Muscle of arm (tissue), 12 donors: ENCODE results near the gene POLN. TPM values are rescaled to one million over a fixed set of nuclear protein-coding genes. Genes with fewer than 3 reads are reported as not detected.

Source experiments
- DNase-seq: peaks from one replicate; pipeline ENCODE4 v3.0.0-alpha.2; 2013
- polyA plus RNA-seq, 12 donors: library from polyadenylated mRNA; unstranded; fragments of 120-200 nt; gene quantifications; one replicate each; pipeline ENCODE4 v1.2.1, GENCODE V29; 2013; ENCODE audit not compliant: insufficient read length in 12 of 12

The POLN gene
- polyA plus RNA-seq, 12 donors: 1.7 to 4.1 (median 2.8) TPM; not detected in 2

DNA sequence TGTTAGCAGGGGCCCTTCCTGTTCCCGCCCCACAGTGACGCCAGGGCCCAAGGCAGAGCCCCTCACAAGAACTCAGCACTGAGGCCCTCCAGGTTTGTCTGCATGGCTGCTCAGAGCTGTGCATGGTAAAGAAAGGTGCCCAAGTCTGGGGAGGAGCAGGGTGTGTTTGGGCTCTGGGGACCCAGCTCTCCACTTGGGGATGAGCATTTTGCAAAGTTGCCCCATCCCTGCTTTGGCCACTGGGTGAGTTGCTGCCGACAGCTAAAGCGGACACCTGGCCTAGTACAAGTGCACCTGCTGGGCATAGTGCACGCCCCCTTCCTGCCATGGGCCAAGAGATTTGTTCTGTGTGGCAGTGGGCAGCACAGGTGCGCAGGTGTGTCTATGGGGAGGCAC, 22.0 kb upstream of the POLN start:
- DNase-seq: no peak

- no peak for DNase-seq
Measured at GRCh38 chr4:2262944-2263250, 21.0 kb upstream of the POLN start.

DNA sequence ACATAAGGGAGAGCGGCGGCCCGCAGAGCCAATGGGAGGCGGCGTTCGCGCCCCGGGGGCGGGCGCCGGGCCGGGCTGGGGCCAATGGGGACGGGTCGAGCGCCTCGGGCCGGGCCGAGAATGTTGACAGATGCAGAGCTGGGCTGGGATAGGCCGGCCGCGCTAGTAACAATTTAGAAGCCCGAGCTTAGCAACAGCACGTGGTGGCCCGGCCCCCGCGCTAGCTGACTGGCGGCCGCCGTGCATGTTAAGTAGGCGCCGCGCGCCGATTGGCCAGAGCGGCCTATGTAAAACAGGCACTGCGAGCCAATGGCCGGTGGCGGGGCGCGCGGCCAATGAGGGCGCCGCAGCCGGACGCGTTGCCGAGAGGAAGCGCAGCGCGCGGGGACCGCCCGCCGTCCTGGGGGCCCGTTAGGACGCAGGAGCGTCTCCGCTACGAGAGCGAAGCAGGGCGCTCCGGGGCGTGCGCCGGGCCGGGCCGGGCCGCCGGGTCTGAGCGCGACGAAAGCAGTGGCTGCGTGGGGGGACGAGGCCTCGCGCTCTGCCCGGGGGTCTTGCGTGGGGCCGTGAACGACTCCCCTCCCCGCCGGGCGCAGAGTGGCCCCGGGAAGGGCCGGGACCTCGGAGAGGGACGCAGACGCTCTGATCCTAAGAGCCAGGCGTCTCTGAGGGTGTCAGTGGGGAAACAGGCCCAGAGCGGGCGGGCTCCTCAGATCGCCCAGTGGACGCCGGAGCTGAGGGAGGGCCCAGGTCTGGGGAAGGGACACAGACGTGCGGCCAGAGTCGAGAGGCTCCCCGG, 20.4 kb upstream of the POLN start:
- DNase-seq: peak; percentile 99

GRCh38 chr4:2261853-2262144, 19.9 kb upstream of the POLN start, which contains the start of gene MXD4:
TSS of gene MXD4 (minus strand) at chr4:2262109. CDS start at chr4:2261980, 129 bp downstream.
- DNase-seq: no peak

DNA sequence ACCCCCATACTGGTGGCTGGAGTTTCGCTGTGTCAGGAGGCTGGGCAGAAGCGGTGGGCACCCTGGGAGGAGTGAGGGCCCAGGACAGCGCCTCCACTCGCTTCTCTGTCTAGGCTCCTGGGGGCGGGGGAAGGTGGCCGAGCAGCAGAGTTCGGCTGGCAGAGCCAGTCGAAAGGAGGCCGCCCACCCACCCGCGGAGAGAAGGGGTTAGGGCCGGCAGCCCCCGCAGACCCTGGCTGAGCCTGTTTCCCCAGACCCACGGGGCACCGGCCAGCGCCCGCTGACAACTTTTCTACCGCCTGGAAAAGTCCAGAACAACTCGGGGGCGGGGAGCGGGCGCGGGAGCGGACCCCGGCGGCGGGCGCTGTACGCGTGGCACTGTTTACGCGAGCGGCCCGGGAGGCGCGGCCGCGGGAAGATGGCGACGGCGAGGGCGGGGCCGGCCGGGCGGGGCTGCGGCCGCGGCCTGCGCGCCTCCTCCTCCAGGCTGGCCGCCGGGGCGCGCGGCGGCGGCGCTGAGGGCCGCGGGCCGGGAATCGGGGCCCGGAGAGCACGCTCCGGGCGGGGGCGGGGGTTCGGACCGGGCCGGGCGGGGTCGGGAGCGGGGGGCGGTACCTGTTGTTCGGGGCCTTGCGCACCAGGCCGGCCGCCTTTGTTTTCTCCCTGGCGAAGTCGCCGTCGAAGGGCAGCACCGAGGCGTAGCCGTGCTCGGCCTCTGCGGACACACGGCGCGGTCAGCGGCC, 19.4 kb upstream of the POLN start:
- DNase-seq: no peak

DNA sequence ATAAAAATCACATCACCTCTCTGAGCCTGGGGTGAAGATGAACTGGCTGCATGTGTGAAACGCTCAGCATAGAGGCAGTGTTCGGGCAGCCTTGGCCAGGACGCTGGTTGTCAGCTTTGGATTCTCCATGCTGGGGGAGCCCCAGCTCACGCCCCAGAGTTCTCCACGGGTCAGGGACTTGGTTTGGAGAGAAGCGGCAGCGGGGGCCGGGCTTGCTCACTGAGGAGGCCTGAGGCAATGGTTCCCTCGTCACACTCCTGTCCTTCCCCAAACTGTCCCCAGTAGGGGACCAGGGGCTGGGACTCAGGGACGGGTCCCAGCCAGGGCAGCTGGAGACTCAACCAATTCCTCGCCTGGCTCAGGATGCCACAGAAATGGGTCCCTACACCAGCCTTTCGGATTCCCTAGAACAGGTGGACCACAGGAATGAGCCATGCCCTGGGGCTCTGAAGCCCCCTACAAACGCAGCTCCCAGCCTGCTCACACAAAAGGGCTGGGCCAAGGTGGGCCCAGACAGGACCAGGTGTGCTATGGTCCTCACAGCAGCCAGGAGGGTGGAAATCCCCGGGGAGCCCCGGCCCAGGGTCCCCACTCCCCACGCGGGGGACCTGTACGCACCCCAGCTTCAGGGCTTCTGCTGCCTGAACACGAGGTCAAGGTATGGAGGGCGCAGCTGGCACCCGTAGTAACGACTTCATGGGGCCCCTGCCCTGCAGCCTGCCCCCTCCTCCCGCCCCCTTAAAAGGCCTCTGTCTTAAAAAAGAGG, 18.6 kb upstream of the POLN start:
- DNase-seq: no peak

- no peak for DNase-seq
Measured at GRCh38 chr4:2259541-2260343, 17.8 kb upstream of the POLN start.

- DNase-seq: no peak
Measured at GRCh38 chr4:2259036-2259540, 17.2 kb upstream of the POLN start.

- DNase-seq: no peak
Measured at GRCh38 chr4:2258091-2259035, 16.4 kb upstream of the POLN start.

DNA sequence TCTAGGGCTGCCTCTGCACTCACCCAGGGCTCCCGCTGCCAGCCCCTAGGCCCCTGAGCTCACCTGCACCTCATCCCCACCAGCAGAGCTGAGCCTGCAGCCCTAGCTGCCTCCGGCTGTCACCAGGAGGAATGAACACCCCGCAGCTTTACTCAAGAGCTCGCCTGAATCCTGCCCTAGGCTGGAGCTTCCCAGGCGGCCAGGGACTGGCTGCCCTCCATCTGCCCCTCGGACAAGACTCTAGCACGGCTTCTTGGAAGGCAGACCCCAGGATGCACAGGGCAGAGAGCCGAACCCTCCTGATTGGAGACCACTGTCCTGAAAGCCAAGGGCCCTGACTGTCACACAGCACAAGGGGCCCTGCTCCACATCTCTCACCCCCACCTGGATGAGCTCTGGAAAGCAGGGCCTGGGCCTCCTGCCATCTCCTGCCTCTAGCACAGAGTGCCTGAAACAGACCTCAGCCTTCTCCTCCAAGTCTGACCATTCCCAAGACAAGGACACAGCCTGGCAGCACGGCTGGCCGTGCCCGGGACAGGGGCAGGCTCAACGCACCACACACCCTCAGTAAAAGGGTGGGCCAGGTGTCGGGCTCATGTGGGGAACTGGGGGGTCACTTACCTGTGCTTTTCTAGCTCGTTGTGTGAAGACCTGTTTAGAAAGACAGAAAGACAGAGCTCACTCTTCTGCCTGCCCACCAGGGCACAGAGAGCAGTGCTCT, 15.6 kb upstream of the POLN start:
- no peak for DNase-seq

- no peak for DNase-seq
Measured at GRCh38 chr4:2256781-2257191, 14.9 kb upstream of the POLN start.

GRCh38 chr4:2256156-2256731, 14.3 kb upstream of the POLN start:
- DNase-seq: no peak

- no peak for DNase-seq
Measured at GRCh38 chr4:2255501-2256155, 13.7 kb upstream of the POLN start.

DNA sequence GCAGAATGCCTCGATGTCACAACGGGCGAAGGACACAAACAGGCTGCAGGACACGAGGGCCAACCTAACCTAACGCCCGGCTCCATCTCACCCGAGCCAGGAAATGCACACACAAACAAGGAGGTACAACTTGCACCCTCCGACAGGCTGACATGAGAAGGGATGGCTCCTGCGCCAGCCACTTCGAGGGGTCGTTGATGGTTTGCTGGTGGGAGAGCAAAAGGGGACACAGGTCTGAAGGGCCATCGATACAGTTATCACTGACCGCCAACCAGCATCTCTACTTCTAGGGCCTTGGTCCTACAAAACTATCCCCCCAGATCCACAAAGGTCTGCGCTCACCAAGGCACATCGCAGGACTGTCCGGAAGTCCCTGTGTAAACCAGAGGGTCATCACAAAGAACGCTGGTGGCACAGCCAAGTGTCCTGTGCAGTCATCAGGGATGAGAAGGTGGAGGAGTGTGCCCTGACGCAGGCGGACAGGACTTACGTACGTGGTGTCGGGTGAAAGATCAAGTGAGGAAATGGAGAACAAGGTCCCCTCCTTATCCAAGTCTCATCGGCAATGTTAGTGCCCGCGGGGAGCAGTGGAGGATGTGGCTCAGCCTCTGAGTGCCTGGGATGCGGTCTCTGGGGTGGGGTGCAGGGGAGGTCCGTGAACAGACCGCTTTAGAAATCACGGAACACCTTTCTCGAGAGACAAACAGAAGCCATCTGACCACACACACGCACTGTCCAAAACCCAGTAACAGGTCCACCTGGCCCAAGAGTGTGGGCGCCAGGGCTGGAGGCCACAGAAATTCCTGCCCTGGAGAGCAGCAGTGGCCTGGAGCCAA, 13.0 kb upstream of the POLN start:
- DNase-seq: no peak

DNA sequence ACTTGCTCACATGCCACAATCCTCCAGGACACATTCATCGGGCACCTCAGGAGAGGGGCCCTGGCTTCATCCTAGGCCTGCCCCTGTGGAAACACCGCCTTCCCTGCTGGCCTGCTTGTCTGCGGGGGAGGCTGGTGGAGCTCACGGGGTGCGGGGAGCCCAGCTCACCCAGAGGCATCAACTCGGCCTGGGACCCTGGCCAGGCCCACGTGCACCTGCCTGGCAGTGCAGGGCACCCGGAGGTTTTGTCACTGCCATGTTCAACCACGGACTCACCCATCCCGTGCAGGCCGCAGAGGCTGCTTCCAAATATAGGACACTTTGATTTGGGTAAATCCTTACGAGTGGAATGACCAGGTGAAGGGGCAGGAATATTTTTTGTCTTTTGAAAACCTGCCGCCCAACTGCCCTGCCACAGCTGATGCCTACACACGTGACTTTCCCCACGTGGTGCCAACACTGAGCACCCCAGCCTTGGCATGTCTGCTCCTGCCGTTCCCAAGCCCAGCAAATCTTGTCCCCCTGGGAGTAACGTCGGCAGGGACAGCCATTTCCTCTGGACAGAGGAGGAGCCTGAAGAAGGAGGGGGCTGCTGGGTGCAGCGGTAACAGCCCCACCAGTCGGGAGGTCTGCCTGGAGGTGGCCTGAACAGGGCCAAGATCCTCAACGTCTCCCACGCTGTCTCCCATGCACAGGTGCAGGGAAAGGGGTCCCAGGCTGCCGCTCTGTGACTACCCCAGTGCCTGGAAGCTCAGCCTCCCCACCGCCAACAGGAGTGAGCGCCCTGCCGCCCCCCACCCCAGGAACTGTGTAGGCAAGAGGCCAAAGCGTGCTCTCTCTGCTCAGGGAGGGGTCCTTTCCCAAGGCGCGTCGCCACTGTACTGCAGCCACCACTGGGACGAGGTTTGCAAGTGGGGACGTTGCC, 11.5 kb upstream of the POLN start:
- no peak for DNase-seq

DNA sequence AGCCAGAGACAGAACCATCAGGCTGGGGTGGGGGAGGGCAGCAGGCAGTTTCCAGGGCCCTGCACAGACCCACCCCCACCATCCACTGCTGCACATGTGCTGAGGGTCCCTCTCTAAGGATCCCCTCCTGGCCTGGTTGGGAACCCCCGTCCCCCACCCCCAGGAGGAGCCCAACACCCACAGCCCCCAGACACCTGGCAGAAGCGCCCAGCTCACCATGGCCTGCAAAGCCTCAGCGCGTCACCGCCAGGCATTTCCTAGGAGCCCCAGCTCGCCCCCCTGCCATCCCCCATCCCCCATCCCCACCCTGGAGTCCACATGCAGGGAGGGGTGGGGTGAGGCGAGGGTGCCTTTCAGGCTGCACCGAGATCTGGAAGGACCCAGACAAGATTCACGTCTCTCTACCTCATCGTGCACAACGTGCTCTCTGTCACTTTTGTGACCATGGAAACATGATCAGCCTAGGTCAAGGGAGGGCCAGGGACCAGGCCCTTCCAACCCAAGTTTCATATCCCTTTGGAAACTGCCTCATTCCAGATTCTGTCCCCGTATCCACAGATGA, 10.7 kb upstream of the POLN start:
- DNase-seq: no peak
